ENCODE results near the gene ADGRF1.
"Not testable (repeated sequence)": the region's sequence is repeated elsewhere in the genome, so short reads cannot be mapped to it uniquely, and the experiment has no call there.

The ADGRF1 gene

DNA sequence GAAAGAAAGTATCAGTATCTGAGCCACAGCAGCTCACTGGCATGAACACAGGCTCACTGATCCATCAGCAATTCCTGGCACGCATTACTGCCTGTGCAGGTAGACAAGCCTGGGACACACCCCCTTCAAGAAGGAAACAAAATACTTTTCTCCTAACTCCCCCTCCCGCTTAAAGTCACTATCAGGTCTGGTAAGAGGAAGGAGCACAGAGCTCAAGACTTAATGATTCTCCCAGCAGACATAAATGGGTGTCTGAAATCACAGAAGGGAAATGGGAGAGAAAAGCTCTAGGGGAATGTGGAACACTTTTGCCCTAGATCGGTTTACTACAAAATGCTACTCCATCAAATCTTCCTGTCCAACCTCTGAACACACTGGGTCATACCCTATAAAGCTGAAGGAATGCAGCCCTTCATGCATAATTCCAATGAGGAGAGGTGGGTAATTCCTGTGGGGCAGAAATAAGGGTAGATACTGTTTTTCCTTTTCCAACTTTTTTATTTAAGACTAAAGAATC lies at the start of gene ADGRF1:
ADGRF1 (minus strand) TSS at position 58 of the 517 bp plus-strand sequence. CDS start 13,271 bp downstream, outside the sequence.
- no peak for DNase-seq (ENCODE audit: low read depth in 4 of 4, low spot score in 1 of 4)

DNA sequence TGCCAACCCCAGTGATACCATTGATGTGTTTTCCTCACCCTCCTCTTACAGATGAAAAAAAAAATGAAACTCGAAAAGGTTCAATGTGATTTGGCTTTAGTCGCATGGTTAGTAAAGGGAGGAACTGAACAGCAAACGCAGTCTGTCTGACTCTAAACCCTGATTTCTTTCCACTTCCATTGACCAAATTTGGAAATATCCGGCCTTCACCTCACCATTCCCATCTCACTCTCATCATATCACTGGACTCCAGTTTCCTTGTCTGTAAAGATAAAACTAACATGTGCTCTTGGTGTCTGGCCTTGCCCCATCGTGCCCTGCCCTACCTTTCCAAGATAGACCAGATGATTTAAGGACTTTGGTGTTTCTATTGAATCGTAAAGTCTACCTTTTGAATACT lies 48.7 kb upstream of the ADGRF1 start:
- DNase-seq (ENCODE audit: low read depth in 4 of 4, low spot score in 1 of 4), result no peak

DNA sequence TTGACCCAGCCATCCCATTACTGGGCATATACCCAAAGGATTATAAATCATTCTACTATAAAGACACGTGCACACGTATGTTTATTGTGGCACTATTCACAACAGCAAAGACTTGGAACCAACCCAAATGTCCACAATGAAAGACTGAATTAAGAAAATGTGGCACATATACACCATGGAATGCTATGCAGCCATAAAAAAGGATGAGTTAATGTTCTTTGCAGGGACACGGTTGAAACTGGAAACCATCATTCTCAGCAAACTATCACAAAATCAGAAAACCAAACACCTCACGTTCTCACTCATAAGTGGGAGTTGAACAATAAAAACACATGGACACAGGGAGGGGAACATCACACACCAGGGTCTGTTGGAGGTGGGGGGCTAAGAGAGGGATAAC lies 47.3 kb upstream of the ADGRF1 start:
- DNase-seq (ENCODE audit: low read depth in 4 of 4, low spot score in 1 of 4), result not testable (repeated sequence)

DNA sequence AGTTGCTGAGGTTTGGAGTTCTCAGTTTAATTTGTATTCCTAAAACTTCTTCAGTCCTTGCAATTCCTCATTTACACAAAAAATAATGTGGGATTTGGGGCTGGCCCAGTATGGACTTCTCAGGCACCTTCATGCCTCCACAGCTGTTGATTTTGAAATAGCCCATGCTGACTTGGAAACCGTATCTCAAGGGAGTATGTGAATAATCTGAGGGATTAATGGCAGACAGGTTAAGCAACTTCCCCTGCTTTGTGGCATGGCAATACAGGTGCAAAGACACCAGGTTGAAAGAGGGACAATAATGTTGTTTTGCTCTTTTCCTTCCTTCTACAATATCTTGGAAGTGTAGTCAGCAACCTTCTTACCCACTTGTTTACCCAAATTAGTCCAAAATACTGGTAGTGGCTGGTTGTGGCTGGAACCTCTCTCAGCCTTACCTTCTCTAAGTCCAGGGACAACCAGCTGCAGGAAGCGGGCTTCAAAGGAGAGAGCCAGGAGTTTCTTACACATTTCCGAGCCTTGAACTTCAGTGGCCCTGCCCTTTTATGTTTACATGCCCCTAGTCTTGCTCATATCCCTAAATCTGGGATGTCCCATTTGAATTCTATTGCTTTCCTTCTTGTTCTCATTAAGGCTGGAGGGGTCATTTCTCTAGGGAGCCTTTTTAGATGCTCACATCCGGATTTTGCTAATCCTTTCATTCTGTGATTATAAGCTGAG lies 44.1 kb upstream of the ADGRF1 start:
- no peak for DNase-seq (ENCODE audit: low read depth in 4 of 4, low spot score in 1 of 4)

DNA sequence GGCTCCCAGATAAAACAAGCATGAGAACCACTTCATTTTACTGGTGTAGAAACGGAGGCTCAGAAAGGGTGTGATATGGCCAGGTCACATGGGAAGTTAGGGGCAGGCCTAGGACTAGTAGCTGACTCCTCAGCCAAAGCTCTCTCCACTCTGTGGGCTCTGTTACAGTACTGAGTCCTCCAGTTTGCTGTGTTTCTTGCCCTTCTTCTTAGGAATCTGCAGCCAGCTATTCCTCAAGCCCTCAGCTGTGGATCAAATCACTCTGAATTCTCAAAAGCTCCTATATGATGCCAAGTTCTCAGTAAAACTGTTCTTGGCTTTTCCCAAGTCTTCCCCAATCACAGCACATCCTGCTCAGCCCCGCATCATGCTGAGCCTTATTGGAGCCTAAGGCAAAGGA lies 42.5 kb upstream of the ADGRF1 start:
- no peak for DNase-seq (ENCODE audit: low read depth in 4 of 4, low spot score in 1 of 4)

DNA sequence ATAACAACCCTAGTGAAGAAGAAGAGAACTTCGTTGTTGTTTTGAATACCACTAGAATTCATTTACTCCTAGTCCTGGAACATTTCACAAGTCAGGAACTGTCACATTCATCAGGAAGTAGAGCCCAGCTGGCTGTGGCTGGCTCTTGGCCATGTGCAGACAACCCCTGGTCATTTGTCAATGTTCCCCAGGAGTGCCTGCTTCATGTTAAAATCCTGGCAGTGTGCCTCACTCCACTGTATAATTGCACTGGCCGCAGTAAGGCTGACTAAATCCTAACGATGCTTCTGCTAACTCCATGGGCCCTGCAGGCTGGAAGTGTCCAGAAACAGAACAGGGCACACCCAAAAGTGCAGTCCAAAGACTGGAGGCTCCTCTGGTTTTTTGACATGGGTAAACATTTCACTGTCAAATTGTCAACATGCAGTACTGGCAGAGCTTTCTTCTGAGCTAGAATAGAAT lies 41.5 kb upstream of the ADGRF1 start:
- no peak for DNase-seq (ENCODE audit: low read depth in 4 of 4, low spot score in 1 of 4)

DNA sequence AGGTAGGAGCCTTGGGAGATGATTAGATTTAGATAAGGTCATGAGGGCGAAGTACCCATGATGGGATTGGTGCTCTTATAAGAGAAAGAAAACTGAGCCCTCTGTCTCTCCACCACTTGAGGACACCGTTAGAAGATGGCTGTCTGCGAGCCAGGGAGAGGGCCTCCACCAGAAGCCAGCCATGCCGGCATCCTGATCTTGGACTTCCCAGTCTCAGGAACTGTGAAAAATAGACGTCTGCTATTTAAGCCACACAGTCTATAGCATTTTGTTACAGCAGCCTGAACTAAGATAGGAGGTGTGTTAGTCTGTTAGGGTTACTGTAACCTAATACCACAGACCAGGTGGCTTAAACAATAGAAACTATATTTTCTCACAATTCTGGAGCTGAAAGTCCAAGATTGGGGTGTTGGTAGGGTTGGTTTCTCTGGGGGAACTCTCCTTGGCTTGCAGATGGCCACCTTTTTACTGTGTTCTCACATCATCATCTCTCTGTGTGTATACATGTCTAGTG lies 38.0 kb upstream of the ADGRF1 start:
- no peak for DNase-seq (ENCODE audit: low read depth in 4 of 4, low spot score in 1 of 4)

DNA sequence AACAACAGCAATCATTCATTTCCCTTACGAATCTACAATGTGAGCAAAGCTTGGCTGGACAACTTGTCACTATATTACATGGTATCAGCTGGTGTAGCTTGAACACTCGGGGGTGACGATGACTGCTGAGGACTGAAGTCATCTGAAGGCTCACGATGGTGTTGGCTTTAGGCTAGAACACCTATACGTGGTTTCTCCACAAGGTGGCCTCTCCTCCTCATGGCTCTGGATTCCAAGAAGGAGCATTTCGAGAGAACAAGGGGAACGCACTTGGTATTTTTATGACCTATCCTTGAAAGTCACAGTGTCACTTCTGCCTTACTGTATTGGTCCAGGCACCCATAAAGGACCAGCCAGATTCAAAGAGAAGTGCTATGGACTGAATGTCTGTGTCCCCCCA lies 37.5 kb upstream of the ADGRF1 start:
- DNase-seq (ENCODE audit: low read depth in 4 of 4, low spot score in 1 of 4), result no peak

DNA sequence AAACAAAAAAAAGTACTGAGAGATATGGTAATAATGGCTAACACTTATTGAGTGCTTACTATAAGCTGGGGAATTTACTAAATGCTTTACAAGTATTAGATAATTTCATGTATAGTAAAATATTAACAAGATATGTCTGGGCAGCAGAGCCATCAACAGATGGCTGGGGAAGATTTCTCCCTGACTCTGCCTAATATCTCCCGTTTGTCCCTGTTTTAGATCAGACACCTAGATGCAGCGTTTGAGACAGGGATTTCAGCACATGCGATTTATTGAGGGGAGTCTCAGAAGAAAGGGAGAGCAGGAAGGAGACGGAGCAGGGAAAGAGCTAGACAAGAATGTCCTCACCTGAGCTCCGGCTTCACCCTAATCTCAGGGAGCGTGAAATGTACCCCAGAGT lies 36.9 kb upstream of the ADGRF1 start:
- DNase-seq (ENCODE audit: low read depth in 4 of 4, low spot score in 1 of 4), result no peak

DNA sequence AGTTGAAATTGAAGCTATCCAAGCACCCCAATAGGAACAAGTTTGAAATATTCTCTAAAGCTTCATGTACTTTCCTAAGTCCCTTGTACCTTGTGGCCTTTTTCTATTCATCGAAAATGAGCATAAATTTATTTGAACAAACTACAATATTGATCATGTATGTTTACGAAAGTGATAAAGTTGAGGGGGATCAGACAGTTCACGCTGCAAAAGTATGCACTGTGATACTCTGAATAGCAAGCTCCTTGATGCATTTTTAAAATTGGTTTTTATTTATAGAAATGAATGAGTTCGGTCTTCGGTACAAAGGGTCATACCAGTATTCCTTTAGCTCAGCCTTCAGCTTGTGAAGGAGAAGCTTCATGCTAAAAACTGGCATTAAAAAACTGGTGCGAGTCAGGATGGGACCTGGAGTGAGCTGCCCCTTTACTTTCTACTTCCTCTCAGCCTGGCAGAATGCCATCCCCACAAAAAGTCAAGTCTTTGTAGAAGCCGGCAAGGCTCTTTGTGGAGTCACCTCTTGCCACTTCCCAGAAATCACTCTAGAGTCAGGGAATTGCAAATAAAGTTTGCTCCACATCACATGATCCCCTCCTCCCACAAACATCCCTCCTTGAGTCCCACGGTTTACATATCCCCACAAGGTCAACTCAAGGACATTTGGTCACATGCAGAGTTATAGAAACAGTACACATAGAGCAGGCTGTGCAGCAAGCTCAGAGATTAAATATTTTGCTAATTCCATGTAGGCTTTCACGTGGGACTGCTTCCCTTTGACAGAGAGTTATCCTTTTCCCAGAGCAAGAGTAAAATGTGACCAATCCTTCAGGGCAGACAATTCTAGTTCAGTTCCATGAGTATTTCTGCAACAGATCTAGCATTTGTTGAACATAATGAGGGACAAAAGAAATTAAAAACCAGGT lies 34.6 kb upstream of the ADGRF1 start:
- DNase-seq (ENCODE audit: low read depth in 4 of 4, low spot score in 1 of 4), result no peak

DNA sequence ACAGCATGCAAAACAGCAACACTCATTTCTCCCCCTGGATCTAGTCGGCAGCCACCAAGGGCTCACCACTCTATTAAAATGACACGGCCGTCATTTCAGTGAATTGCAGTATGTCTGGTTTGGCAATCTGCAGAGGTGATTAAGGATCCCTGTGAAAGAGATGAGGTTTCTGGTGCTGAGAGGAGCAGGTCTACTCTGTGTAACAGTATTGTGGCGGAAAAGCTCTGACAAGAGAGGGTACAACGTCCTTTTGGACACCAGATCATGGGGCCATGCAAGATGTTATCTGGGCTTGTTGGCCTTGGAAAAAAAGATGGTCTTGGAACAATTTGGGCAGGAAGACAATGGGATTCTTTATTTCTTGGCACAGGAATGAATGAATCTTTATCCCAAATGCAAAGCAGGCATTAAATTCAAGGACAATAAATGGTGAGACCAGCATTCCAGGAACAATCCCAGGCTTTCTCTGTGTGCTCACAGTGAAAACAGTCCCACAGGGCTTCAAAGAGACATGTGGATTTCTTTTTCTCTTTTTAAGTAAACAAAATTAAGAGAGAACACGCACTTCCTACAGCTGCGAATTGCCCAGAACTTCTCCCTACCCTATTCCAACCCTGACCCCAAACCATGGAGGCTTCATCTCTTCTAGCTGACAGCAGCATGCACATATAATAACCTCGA lies 33.7 kb upstream of the ADGRF1 start:
- no peak for DNase-seq (ENCODE audit: low read depth in 4 of 4, low spot score in 1 of 4)

DNA sequence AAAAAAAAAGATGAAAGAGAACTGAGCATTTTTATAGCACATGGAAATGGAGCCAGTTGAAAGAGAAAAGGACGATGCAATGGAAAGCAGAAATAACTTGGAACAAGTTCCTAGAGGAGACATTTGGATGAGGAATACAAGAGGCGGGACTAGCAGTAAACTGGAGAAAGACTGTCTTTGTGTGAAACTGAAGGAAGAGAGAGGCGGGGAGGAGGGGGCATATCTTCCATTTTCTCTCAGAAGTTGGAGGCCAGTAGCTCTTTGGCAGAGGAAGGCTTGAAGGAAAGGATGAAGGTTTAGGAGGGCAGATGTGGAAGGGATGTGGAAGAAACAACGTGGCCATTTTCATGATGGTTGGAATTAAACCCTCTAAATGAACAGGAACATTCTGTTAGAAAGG lies 33.0 kb upstream of the ADGRF1 start:
- DNase-seq (ENCODE audit: low read depth in 4 of 4, low spot score in 1 of 4), result no peak

DNA sequence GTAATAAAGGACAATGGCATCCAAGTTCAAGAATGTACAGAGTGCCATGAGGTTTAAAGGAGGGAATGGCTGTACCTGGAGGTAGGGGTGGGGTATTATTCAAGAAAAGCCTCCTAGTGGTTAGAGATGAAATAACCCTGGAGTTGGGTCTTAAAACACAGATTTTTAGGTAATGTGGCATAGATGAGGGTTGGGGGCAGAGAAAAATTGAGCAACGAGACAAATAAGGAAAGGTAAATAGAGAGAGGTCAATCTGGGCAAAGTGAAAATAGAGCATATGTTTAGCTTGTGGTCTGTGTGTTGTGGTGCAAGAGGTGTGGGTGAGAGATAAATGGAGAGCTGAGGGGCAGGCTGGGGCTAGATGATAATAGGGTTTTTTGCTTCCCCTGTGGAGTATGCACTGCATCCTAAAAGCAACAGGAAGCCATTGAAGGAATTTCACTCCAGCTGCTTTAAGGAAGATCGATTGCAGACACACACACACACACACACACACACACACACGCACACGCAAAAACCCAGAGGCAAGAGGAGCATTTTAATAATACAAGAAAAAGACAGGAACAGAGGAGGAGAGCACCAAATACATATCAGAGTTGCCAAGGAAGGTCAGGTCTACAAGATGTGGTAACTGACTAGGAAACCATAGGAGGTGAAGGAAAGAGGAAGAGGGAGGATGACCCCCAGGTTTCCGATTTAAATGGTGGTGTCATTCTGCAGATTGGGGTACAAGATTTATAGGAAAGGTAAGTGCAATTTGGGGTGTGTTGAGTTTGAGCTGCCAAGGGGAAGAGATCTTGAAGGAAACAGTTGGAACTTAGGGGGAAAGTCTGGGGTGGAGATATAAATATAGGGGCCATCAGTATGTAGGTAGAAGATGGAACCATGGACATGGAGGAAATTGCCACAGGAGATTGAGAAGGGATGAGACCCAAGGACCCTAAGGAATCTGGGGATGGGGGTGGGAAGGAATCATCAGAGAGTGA lies 31.3 kb upstream of the ADGRF1 start:
- no peak for DNase-seq (ENCODE audit: low read depth in 4 of 4, low spot score in 1 of 4)

DNA sequence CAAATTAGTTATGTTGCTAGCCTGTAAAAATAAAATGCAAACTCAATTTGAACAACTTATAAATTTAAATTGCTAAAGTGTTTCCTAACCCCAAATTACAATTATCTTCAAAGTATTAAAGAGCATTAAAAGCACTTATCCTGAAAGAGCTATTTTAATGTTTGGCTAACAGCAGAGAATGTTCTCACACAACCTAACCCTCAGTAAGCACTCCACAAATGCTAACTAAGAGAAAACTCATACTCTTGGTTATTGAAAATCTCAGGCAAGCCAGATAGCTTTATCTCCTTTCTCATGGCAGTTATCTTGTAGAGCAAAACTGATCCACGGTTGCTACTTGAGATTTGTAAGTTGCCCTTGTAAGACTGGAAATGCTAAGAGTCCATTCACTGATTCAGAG lies 30.5 kb upstream of the ADGRF1 start:
- DNase-seq (ENCODE audit: low read depth in 4 of 4, low spot score in 1 of 4), result no peak

DNA sequence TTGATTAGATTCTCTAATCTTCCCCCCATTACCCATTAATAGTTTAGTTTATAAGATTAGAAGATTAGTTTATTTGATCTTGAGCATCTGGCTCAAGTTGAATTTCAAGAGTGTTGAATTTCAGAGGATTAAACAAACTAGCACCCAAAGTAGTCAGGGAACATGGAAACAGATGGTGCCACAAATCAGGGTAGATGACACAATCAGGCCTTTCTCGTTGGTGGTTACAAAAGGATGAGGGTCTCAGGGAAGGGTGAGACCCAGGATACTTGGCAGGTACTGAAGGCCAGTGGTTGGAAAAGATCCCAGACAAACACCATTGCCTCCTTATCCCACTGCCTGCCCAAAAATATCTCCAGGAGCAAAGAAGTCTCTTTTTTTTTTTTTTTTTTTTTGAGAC lies 29.5 kb upstream of the ADGRF1 start:
- no peak for DNase-seq (ENCODE audit: low read depth in 4 of 4, low spot score in 1 of 4)

DNA sequence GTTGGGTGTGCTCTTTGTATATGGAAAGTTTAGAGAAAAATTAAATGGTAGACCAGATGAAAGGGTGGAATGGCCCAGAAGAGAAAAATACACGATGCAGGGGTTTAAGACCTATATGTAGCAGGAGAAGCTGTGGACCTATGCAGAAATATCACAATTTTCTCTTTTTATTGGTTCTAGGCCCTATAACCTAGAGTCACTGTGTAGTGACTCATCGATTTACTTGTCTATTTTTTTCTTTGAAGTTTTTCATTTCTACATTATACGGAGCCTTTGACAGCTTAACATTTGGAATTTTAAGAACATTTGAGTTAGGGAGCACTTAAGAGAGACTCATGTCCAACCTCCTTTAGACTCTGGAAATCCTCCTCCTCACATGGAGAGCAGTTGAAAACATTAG lies 28.3 kb upstream of the ADGRF1 start:
- no peak for DNase-seq (ENCODE audit: low read depth in 4 of 4, low spot score in 1 of 4)

DNA sequence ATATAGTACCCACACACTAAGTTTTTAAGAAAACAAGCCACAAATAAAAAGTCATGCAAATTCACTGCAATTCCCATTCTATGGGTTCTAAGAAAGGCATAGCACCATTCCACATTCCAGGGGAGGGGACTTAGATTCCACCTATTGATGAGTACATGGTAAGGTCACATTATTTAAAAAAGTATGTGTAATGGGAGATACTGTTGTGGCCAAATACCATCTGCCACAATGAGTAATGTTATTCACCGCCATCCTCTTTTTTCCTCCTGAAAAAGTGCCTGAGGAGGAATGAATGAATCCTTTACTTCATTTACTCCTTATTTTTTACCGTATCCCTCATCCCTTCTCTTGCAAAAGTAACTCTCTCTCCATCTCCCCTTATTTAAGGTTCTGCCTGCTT lies 27.0 kb upstream of the ADGRF1 start:
- no peak for DNase-seq (ENCODE audit: low read depth in 4 of 4, low spot score in 1 of 4)

DNA sequence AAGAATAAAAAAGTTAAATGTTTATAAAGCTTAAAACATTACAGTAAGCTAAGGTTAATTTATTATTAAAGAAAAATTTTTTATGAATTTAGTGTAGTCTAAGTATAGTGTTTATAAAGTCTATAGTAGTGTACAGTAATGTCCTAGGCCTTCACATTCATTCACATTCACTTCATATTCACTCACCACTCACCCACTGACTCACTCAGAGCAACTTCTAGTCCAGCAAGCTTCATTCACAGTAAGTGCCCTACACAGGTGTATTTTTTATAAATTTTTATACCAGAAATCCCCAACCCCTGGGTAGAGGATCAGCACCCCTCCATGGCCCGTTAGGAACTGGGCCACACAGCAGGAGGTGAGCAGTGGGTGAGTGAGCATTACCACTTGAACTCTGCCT lies 24.3 kb upstream of the ADGRF1 start:
- no peak for DNase-seq (ENCODE audit: low read depth in 4 of 4, low spot score in 1 of 4)

DNA sequence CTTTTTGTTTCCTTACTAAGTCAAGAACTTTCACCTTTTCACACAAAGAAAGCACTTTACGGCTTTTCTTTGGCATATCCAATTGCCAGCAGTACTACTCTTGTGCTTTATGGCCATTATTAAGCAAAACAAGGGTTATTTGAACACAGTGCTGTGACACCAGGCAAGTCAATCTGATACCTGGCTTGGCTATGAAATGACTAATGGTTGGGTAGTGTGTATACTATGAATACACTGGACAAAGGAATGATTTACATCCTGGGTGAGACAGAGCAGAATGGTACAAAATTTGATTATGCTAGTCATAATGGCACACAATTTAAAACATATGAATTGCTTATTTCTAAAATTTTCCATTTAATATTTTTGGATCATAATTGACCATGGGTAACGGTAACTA lies 22.1 kb upstream of the ADGRF1 start:
- DNase-seq (ENCODE audit: low read depth in 4 of 4, low spot score in 1 of 4), result no peak

DNA sequence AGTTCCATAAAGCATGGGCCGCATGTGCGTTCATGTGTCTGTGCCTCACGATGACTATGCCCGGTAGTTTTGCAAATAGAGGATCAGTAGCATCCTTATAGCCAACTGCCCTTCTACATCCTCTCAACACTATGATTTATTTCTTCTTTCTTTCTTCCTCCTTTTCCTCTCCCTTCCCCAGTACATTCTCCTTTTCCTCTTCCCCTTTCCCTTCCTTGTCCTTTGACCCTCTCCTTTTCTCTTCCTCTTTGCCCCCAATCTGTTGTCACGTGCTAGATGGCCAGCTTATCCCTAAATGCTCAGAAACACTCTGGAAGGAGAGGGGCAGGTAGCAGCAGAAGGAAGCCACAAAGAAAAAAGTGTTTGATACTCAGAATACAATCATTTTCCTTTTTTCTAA lies 20.2 kb upstream of the ADGRF1 start:
- no peak for DNase-seq (ENCODE audit: low read depth in 4 of 4, low spot score in 1 of 4)
